Measurements from ENCODE around the gene CHCHD6. TPM values are rescaled to one million over a fixed set of nuclear protein-coding genes. Genes with fewer than 3 reads are reported as not detected.

The CHCHD6 gene
- total RNA-seq, 4 donors from 2014 or later = 7.5 to 21.9 (median 16.3) TPM

GRCh38 chr3:126928921-126929474 lies 225.0 kb downstream of the CHCHD6 start:
- H3K4me3 ChIP-seq = no peak overlapping the region
- H3K27me3 ChIP-seq = no peaks in the 10 kb centered on the region
- peaks cover 21 to 62% (median 33%) of the 10 kb centered on the region in 3 donors for H3K4me1 ChIP-seq
- WGBS, 2 donors = 74 to 82% methylated on average over 3 of the region's 3 CpGs
- intact Hi-C loops (cut with DNase I) = no loop called here
- no peaks in the 10 kb centered on the region for H3K9me3 ChIP-seq
- no peak overlapping the region for H3K27ac ChIP-seq
- no peak for TF ChIP-seq POLR2A (IDR thresholded peaks at IDR 0.05)
- TF ChIP-seq, protein P1, sequence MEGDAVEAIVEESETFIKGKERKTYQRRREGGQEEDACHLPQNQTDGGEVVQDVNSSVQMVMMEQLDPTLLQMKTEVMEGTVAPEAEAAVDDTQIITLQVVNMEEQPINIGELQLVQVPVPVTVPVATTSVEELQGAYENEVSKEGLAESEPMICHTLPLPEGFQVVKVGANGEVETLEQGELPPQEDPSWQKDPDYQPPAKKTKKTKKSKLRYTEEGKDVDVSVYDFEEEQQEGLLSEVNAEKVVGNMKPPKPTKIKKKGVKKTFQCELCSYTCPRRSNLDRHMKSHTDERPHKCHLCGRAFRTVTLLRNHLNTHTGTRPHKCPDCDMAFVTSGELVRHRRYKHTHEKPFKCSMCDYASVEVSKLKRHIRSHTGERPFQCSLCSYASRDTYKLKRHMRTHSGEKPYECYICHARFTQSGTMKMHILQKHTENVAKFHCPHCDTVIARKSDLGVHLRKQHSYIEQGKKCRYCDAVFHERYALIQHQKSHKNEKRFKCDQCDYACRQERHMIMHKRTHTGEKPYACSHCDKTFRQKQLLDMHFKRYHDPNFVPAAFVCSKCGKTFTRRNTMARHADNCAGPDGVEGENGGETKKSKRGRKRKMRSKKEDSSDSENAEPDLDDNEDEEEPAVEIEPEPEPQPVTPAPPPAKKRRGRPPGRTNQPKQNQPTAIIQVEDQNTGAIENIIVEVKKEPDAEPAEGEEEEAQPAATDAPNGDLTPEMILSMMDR (IDR thresholded peaks at IDR 0.05) = no peak
- DNase-seq = no peak
- no peaks in the 10 kb centered on the region for H3K36me3 ChIP-seq

DNA sequence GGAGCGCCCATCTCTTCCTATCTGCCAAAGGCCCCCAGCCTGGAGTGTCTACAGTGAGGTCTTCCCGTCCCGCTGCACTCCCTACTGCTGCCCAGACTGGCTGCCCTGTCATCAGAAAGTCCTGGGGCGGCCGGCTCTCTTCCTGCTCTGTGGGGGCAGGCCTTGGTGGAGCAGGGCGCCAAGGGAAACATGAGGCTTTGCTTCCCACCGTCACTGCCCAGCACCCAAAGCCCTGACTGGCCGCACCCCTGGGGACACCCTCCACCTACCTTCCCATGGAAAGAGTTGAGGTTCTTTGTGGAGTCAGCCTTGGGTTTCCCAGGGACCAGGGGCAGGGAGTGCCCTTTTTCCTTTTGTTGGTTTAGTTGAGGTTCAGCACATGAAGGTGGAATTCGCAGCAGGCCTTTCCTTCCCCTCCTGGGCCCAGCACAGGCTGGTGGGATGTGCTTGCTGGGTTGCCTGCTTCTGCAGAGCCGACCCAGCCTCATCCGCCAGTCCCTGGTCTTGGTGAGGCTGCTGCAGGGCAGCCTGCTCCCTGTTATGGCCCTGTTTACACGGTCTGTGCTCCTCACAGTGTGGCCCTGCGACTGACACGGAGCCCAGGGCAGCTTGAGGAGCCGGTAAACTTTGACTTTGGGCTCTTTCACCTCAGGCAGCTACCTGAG lies 227.0 kb downstream of the CHCHD6 start:
- Histone ChIP-seq H3K27ac (peak overlapping the region in 1 of 4 donors; percentile 33), H3K36me3 (no peaks in the 10 kb centered on the region), H3K27me3 (no peaks in the 10 kb centered on the region), H3K4me3 (no peak overlapping the region), H3K4me1 (peaks cover 21 to 46% (median 33%) of the 10 kb centered on the region in 3 donors), H3K9me3 (no peaks in the 10 kb centered on the region)
- DNase-seq = no peak
- TF ChIP-seq, protein P1 (IDR thresholded peaks at IDR 0.05) = no peak
- TF ChIP-seq POLR2A (IDR thresholded peaks at IDR 0.05) = no peak
- WGBS, 2 donors = 90 to 94% methylated on average over 8 to 10 of the region's 15 CpGs
- intact Hi-C loops (cut with DNase I) = no loop called here

DNA sequence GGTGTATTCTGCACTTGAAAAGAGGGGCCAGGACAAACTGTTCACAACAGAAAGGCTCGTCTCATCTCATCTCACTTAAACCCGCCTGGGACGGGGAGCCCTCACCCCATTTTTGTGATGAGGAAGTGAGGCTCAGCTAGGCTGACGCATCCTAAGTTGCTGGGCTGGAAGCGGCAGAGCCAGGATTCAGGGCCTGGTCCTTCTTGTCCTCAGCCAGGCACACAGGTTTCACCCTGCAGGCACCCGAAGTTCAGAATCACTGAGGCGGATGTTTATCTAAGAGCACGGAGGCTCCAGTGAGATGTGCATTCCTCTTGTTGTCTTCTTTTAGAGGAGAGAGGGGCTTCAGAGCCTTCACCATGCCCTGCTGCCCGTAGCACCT lies 227.8 kb downstream of the CHCHD6 start:
- Histone ChIP-seq H3K4me1 (peaks cover 21 to 38% (median 26%) of the 10 kb centered on the region in 3 donors), H3K4me3 (no peak overlapping the region), H3K27ac (peak overlapping the region in 2 of 4 donors; percentile 26 to 33), H3K9me3 (no peaks in the 10 kb centered on the region), H3K27me3 (no peaks in the 10 kb centered on the region), H3K36me3 (no peaks in the 10 kb centered on the region)
- intact Hi-C loops (cut with DNase I) = no loop called here
- 38 to 44% methylated on average over 4 to 9 of the region's 9 CpGs for WGBS, 2 donors
- DNase-seq = no peak
- TF ChIP-seq, protein P1 (IDR thresholded peaks at IDR 0.05) = no peak
- no peak for TF ChIP-seq POLR2A (IDR thresholded peaks at IDR 0.05)

- Histone ChIP-seq H3K9me3 (no peaks in the 10 kb centered on the region), H3K4me1 (peaks cover 15 to 33% (median 20%) of the 10 kb centered on the region in 3 donors), H3K36me3 (no peaks in the 10 kb centered on the region), H3K4me3 (no peak overlapping the region), H3K27me3 (no peaks in the 10 kb centered on the region), H3K27ac (peak overlapping the region in 3 of 4 donors; percentile 25 to 33 (median 26))
- WGBS, 2 donors = 42 to 55% methylated on average over 3 to 6 of the region's 13 CpGs
- TF ChIP-seq POLR2A (IDR thresholded peaks at IDR 0.05) = no peak
- TF ChIP-seq, protein P1 (IDR thresholded peaks at IDR 0.05) = no peak
- intact Hi-C loops (cut with DNase I) = no loop called here
- no peak for DNase-seq
Observed at GRCh38 chr3:126932188-126932931, 228.3 kb downstream of the CHCHD6 start.

DNA sequence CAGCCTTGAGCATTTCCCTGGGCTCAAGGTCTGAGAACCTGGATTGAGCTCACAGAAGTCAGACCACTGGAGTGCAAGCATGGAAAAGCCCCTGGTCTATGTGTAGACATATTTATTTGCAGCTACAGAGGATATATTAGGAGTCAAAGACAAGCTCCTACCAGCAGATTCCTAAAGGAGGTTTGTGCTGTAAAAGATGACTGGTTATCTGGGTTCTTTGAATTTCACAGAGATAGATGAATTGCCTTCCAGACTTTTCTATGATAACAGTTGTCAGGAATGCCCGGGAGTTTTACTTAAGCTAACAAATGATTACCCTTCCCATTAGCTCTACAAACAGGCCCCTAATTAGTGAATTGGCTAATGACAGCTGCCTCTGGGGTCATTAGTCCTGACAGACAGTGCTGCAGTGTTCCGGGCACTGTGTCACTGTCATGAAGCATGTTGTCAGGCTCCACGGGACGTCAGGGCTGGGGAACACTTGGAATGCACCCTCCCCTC lies 230.0 kb downstream of the CHCHD6 start:
- TF ChIP-seq, protein P1 (IDR thresholded peaks at IDR 0.05) = no peak
- no peak for TF ChIP-seq POLR2A (IDR thresholded peaks at IDR 0.05)
- 33 to 54% methylated on average over 1 to 4 of the region's 4 CpGs for WGBS, 2 donors
- Histone ChIP-seq H3K9me3 (no peaks in the 10 kb centered on the region), H3K27me3 (no peaks in the 10 kb centered on the region), H3K36me3 (no peaks in the 10 kb centered on the region), H3K4me3 (no peak overlapping the region), H3K27ac (no peak overlapping the region), H3K4me1 (peaks cover 14 to 36% (median 30%) of the 10 kb centered on the region in 3 donors)
- DNase-seq = no peak
- intact Hi-C loops (cut with DNase I) = no loop called here
